ENCODE data around the gene NAPA.

Gene NAPA

GRCh38 chr19:47509973-47510372, 4.9 kb downstream of the NAPA start:
- no peak overlapping the region for H3K4me3 ChIP-seq (ENCODE audit: low read depth, low read length)
- no peak for TF ChIP-seq CTCF (IDR thresholded peaks at IDR 0.05; ENCODE audit: borderline replicate concordance, insufficient read depth, low read depth, low read length)

- no peak overlapping the region for H3K4me3 ChIP-seq (ENCODE audit: low read depth, low read length)
- no peak for TF ChIP-seq CTCF (IDR thresholded peaks at IDR 0.05; ENCODE audit: borderline replicate concordance, insufficient read depth, low read depth, low read length)
These were observed 5.6 kb downstream of the NAPA start for GRCh38 chr19:47509170-47509847.

GRCh38 chr19:47508721-47509120, 6.1 kb downstream of the NAPA start:
- no peak overlapping the region for H3K4me3 ChIP-seq (ENCODE audit: low read depth, low read length)
- TF ChIP-seq CTCF (IDR thresholded peaks at IDR 0.05; ENCODE audit: borderline replicate concordance, insufficient read depth, low read depth, low read length) = no peak

- TF ChIP-seq CTCF (IDR thresholded peaks at IDR 0.05; ENCODE audit: borderline replicate concordance, insufficient read depth, low read depth, low read length) = no peak
These were observed 6.8 kb downstream of the NAPA start for GRCh38 chr19:47507924-47508553.

GRCh38 chr19:47507012-47507411, 7.9 kb downstream of the NAPA start:
- TF ChIP-seq CTCF (IDR thresholded peaks at IDR 0.05; ENCODE audit: borderline replicate concordance, insufficient read depth, low read depth, low read length) = no peak
- H3K4me3 ChIP-seq (ENCODE audit: low read depth, low read length) = no peak overlapping the region

More at GRCh38 chr19:47507924-47508553, 6.8 kb downstream of the NAPA start:
- no peak overlapping the region for H3K4me3 ChIP-seq (ENCODE audit: low read depth, low read length)

GRCh38 chr19:47506459-47506858, 8.4 kb downstream of the NAPA start:
- no peak overlapping the region for H3K4me3 ChIP-seq (ENCODE audit: low read depth, low read length)
- TF ChIP-seq CTCF (IDR thresholded peaks at IDR 0.05; ENCODE audit: borderline replicate concordance, insufficient read depth, low read depth, low read length) = no peak

- H3K4me3 ChIP-seq (ENCODE audit: low read depth, low read length) = no peak overlapping the region
- TF ChIP-seq CTCF (IDR thresholded peaks at IDR 0.05; ENCODE audit: borderline replicate concordance, insufficient read depth, low read depth, low read length) = no peak
These were observed 9.4 kb downstream of the NAPA start for GRCh38 chr19:47505506-47505905.
